ENCODE data around the gene EDEM3.
"Not testable (repeated sequence)": the region's sequence is repeated elsewhere in the genome, so short reads cannot be mapped to it uniquely, and the experiment has no call there.

Gene EDEM3

GRCh38 chr1:184693011-184693410 lies 61.6 kb downstream of the EDEM3 start:
- H3K36me3 ChIP-seq (ENCODE audit: control insufficient read depth in 1 of 2, insufficient read depth in 2 of 2, low read length in 2 of 2): peaks cover 21 to 32% of the 10 kb centered on the region in 2 donors
- no peak overlapping the region for H3K27ac ChIP-seq (ENCODE audit: low read length)
- H3K4me1 ChIP-seq (ENCODE audit: control insufficient read depth in 1 of 2, insufficient read depth in 2 of 2, low read length in 2 of 2): no peaks in the 10 kb centered on the region
- H3K9me3 ChIP-seq (ENCODE audit: control insufficient read depth in 1 of 2, low read length in 2 of 2): no peaks in the 10 kb centered on the region
- no peaks in the 10 kb centered on the region for H3K27me3 ChIP-seq (ENCODE audit: low read depth, low read length)
- no peak overlapping the region for H3K4me3 ChIP-seq (ENCODE audit: low read depth in 1 of 2, low read length in 2 of 2)

GRCh38 chr1:184691719-184692324 lies 62.8 kb downstream of the EDEM3 start:
- H3K27ac ChIP-seq (ENCODE audit: low read length): no peak overlapping the region
- H3K9me3 ChIP-seq (ENCODE audit: control insufficient read depth in 1 of 2, low read length in 2 of 2): no peaks in the 10 kb centered on the region
- H3K4me3 ChIP-seq (ENCODE audit: low read depth in 1 of 2, low read length in 2 of 2): no peak overlapping the region
- H3K4me1 ChIP-seq (ENCODE audit: control insufficient read depth in 1 of 2, insufficient read depth in 2 of 2, low read length in 2 of 2): no peaks in the 10 kb centered on the region
- no peaks in the 10 kb centered on the region for H3K27me3 ChIP-seq (ENCODE audit: low read depth, low read length)
- H3K36me3 ChIP-seq (ENCODE audit: control insufficient read depth in 1 of 2, insufficient read depth in 2 of 2, low read length in 2 of 2): peaks cover 21 to 32% of the 10 kb centered on the region in 2 donors

GRCh38 chr1:184686540-184686939 lies 68.1 kb downstream of the EDEM3 start:
- no peak overlapping the region for H3K27ac ChIP-seq (ENCODE audit: low read length)
- no peaks in the 10 kb centered on the region for H3K4me1 ChIP-seq (ENCODE audit: control insufficient read depth in 1 of 2, insufficient read depth in 2 of 2, low read length in 2 of 2)
- H3K4me3 ChIP-seq (ENCODE audit: low read depth in 1 of 2, low read length in 2 of 2): no peak overlapping the region
- no peaks in the 10 kb centered on the region for H3K36me3 ChIP-seq (ENCODE audit: control insufficient read depth in 1 of 2, insufficient read depth in 2 of 2, low read length in 2 of 2)
- peaks cover 0 to 3% of the 10 kb centered on the region in 2 donors for H3K9me3 ChIP-seq (ENCODE audit: control insufficient read depth in 1 of 2, low read length in 2 of 2)
- H3K27me3 ChIP-seq (ENCODE audit: low read depth, low read length): no peaks in the 10 kb centered on the region

- Histone ChIP-seq H3K4me3 (ENCODE audit: low read depth in 1 of 2, low read length in 2 of 2) (no peak overlapping the region), H3K4me1 (ENCODE audit: control insufficient read depth in 1 of 2, insufficient read depth in 2 of 2, low read length in 2 of 2) (no peaks in the 10 kb centered on the region)
These were observed 69.5 kb downstream of the EDEM3 start for GRCh38 chr1:184685116-184685515.

GRCh38 chr1:184684285-184685074 lies 70.2 kb downstream of the EDEM3 start:
- Histone ChIP-seq H3K27ac (ENCODE audit: low read length) (no peak overlapping the region), H3K36me3 (ENCODE audit: control insufficient read depth in 1 of 2, insufficient read depth in 2 of 2, low read length in 2 of 2) (no peaks in the 10 kb centered on the region), H3K27me3 (ENCODE audit: low read depth, low read length) (no peaks in the 10 kb centered on the region), H3K9me3 (ENCODE audit: control insufficient read depth in 1 of 2, low read length in 2 of 2) (peaks cover 0 to 6% of the 10 kb centered on the region in 2 donors), H3K4me3 (ENCODE audit: low read depth in 1 of 2, low read length in 2 of 2) (no peak overlapping the region), H3K4me1 (ENCODE audit: control insufficient read depth in 1 of 2, insufficient read depth in 2 of 2, low read length in 2 of 2) (no peaks in the 10 kb centered on the region)

More at GRCh38 chr1:184685116-184685515, 69.5 kb downstream of the EDEM3 start:
- Histone ChIP-seq H3K27ac (ENCODE audit: low read length) (no peak overlapping the region), H3K27me3 (ENCODE audit: low read depth, low read length) (no peaks in the 10 kb centered on the region), H3K36me3 (ENCODE audit: control insufficient read depth in 1 of 2, insufficient read depth in 2 of 2, low read length in 2 of 2) (no peaks in the 10 kb centered on the region), H3K9me3 (ENCODE audit: control insufficient read depth in 1 of 2, low read length in 2 of 2) (peaks cover 0 to 6% of the 10 kb centered on the region in 2 donors)

- no peaks in the 10 kb centered on the region for H3K4me1 ChIP-seq (ENCODE audit: control insufficient read depth in 1 of 2, insufficient read depth in 2 of 2, low read length in 2 of 2)
- H3K36me3 ChIP-seq (ENCODE audit: control insufficient read depth in 1 of 2, insufficient read depth in 2 of 2, low read length in 2 of 2): no peaks in the 10 kb centered on the region
- no peak overlapping the region for H3K27ac ChIP-seq (ENCODE audit: low read length)
- no peak overlapping the region for H3K4me3 ChIP-seq (ENCODE audit: low read depth in 1 of 2, low read length in 2 of 2)
- no peaks in the 10 kb centered on the region for H3K27me3 ChIP-seq (ENCODE audit: low read depth, low read length)
- peaks cover 0 to 6% of the 10 kb centered on the region in 2 donors for H3K9me3 ChIP-seq (ENCODE audit: control insufficient read depth in 1 of 2, low read length in 2 of 2)
These were observed 71.7 kb downstream of the EDEM3 start for GRCh38 chr1:184682956-184683355.

- H3K4me3 ChIP-seq (ENCODE audit: low read depth in 1 of 2, low read length in 2 of 2); H3K4me1 ChIP-seq (ENCODE audit: control insufficient read depth in 1 of 2, insufficient read depth in 2 of 2, low read length in 2 of 2); H3K9me3 ChIP-seq (ENCODE audit: control insufficient read depth in 1 of 2, low read length in 2 of 2); H3K27ac ChIP-seq (ENCODE audit: low read length); H3K27me3 ChIP-seq (ENCODE audit: low read depth, low read length); H3K36me3 ChIP-seq (ENCODE audit: control insufficient read depth in 1 of 2, insufficient read depth in 2 of 2, low read length in 2 of 2): not testable (repeated sequence)
These were observed 73.9 kb downstream of the EDEM3 start for GRCh38 chr1:184680611-184681225.

GRCh38 chr1:184679472-184679871 lies 75.2 kb downstream of the EDEM3 start:
- not testable (repeated sequence) for H3K27ac ChIP-seq (ENCODE audit: low read length); H3K9me3 ChIP-seq (ENCODE audit: control insufficient read depth in 1 of 2, low read length in 2 of 2); H3K4me1 ChIP-seq (ENCODE audit: control insufficient read depth in 1 of 2, insufficient read depth in 2 of 2, low read length in 2 of 2); H3K4me3 ChIP-seq (ENCODE audit: low read depth in 1 of 2, low read length in 2 of 2); H3K27me3 ChIP-seq (ENCODE audit: low read depth, low read length); H3K36me3 ChIP-seq (ENCODE audit: control insufficient read depth in 1 of 2, insufficient read depth in 2 of 2, low read length in 2 of 2)

- Histone ChIP-seq H3K9me3 (ENCODE audit: control insufficient read depth in 1 of 2, low read length in 2 of 2) (peaks cover 0 to 6% of the 10 kb centered on the region in 2 donors), H3K27ac (ENCODE audit: low read length) (no peak overlapping the region), H3K4me1 (ENCODE audit: control insufficient read depth in 1 of 2, insufficient read depth in 2 of 2, low read length in 2 of 2) (no peaks in the 10 kb centered on the region), H3K4me3 (ENCODE audit: low read depth in 1 of 2, low read length in 2 of 2) (no peak overlapping the region), H3K27me3 (ENCODE audit: low read depth, low read length) (no peaks in the 10 kb centered on the region), H3K36me3 (ENCODE audit: control insufficient read depth in 1 of 2, insufficient read depth in 2 of 2, low read length in 2 of 2) (no peaks in the 10 kb centered on the region)
These were observed 77.3 kb downstream of the EDEM3 start for GRCh38 chr1:184677344-184677743.

GRCh38 chr1:184673305-184673704 lies 81.4 kb downstream of the EDEM3 start:
- H3K9me3 ChIP-seq (ENCODE audit: control insufficient read depth in 1 of 2, low read length in 2 of 2): no peaks in the 10 kb centered on the region

GRCh38 chr1:184672013-184672726 lies 82.5 kb downstream of the EDEM3 start:
- H3K4me3 ChIP-seq (ENCODE audit: low read depth in 1 of 2, low read length in 2 of 2): no peak overlapping the region
- peaks cover 0 to 3% of the 10 kb centered on the region in 2 donors for H3K4me1 ChIP-seq (ENCODE audit: control insufficient read depth in 1 of 2, insufficient read depth in 2 of 2, low read length in 2 of 2)
- no peak overlapping the region for H3K27ac ChIP-seq (ENCODE audit: low read length)
- no peaks in the 10 kb centered on the region for H3K9me3 ChIP-seq (ENCODE audit: control insufficient read depth in 1 of 2, low read length in 2 of 2)
- no peaks in the 10 kb centered on the region for H3K27me3 ChIP-seq (ENCODE audit: low read depth, low read length)
- H3K36me3 ChIP-seq (ENCODE audit: control insufficient read depth in 1 of 2, insufficient read depth in 2 of 2, low read length in 2 of 2): no peaks in the 10 kb centered on the region

More at GRCh38 chr1:184673305-184673704, 81.4 kb downstream of the EDEM3 start:
- Histone ChIP-seq H3K4me1 (ENCODE audit: control insufficient read depth in 1 of 2, insufficient read depth in 2 of 2, low read length in 2 of 2) (peaks cover 0 to 3% of the 10 kb centered on the region in 2 donors), H3K27me3 (ENCODE audit: low read depth, low read length) (no peaks in the 10 kb centered on the region), H3K36me3 (ENCODE audit: control insufficient read depth in 1 of 2, insufficient read depth in 2 of 2, low read length in 2 of 2) (no peaks in the 10 kb centered on the region), H3K27ac (ENCODE audit: low read length) (no peak overlapping the region), H3K4me3 (ENCODE audit: low read depth in 1 of 2, low read length in 2 of 2) (no peak overlapping the region)
